Adipocyte (in vitro differentiated cells): ENCODE data around the gene PARD3.

Source experiments
- DNase-seq: peaks from one replicate; pipeline ENCODE4 v3.0.0-alpha.2; 2015; ENCODE audit warnings: low read depth
- H3K27me3 ChIP-seq: replicated peaks from 2 replicates; pipeline ENCODE4 v1.7.0; 2013; ENCODE audit warnings: mild to moderate bottlenecking, low read length, moderate library complexity; ENCODE audit not compliant: control insufficient read depth, insufficient read depth
- H3K36me3 ChIP-seq: 2 replicates; pipeline ENCODE4 v1.7.0; 2013; ENCODE audit warnings: low read length, mild to moderate bottlenecking, moderate library complexity; ENCODE audit not compliant: control insufficient read depth, insufficient read depth, severe bottlenecking
- H3K4me1 ChIP-seq: 2 replicates; pipeline ENCODE4 v1.7.0; 2013; ENCODE audit warnings: mild to moderate bottlenecking, low read length, moderate library complexity; ENCODE audit not compliant: control insufficient read depth, insufficient read depth
- H3K4me3 ChIP-seq: 2 replicates; pipeline ENCODE4 v1.7.0; 2013; ENCODE audit warnings: mild to moderate bottlenecking, low read length, moderate library complexity
- H3K9ac ChIP-seq: 2 replicates; pipeline ENCODE4 v1.7.0; 2013; ENCODE audit warnings: mild to moderate bottlenecking, low read length, moderate library complexity
- H3K9me3 ChIP-seq: 2 replicates; pipeline ENCODE4 v1.7.0; 2013; ENCODE audit warnings: mild to moderate bottlenecking, low read length, moderate library complexity; ENCODE audit not compliant: control insufficient read depth

Gene PARD3

GRCh38 chr10:34726862-34727261, 88.2 kb downstream of the PARD3 start:
- no peaks in the 10 kb centered on the region for H3K27me3 ChIP-seq
- H3K9me3 ChIP-seq: no peaks in the 10 kb centered on the region
- H3K4me3 ChIP-seq: no peak overlapping the region
- DNase-seq: no peak
- H3K4me1 ChIP-seq: peaks cover 24% of the 10 kb centered on the region
- no peak overlapping the region for H3K9ac ChIP-seq
- no peaks in the 10 kb centered on the region for H3K36me3 ChIP-seq

- H3K4me3 ChIP-seq: peak overlapping the region; percentile 77
- peaks cover 12% of the 10 kb centered on the region for H3K4me1 ChIP-seq
- no peaks in the 10 kb centered on the region for H3K27me3 ChIP-seq
- no peaks in the 10 kb centered on the region for H3K36me3 ChIP-seq
- no peaks in the 10 kb centered on the region for H3K9me3 ChIP-seq
- DNase-seq: peak; percentile 73
- peak overlapping the region; percentile 53 for H3K9ac ChIP-seq
Observed at GRCh38 chr10:34723750-34724149, 91.3 kb downstream of the PARD3 start.

GRCh38 chr10:34722404-34722803, 92.7 kb downstream of the PARD3 start:
- Histone ChIP-seq H3K9ac (no peak overlapping the region), H3K36me3 (no peaks in the 10 kb centered on the region), H3K4me3 (no peak overlapping the region), H3K9me3 (no peaks in the 10 kb centered on the region), H3K4me1 (peaks cover 12% of the 10 kb centered on the region), H3K27me3 (no peaks in the 10 kb centered on the region)
- DNase-seq: no peak

- Histone ChIP-seq H3K9ac (no peak overlapping the region), H3K9me3 (no peaks in the 10 kb centered on the region), H3K4me3 (no peak overlapping the region), H3K27me3 (no peaks in the 10 kb centered on the region), H3K4me1 (peaks cover 9% of the 10 kb centered on the region), H3K36me3 (no peaks in the 10 kb centered on the region)
- DNase-seq: peak; percentile 75
Observed at GRCh38 chr10:34721208-34721840, 93.8 kb downstream of the PARD3 start.

GRCh38 chr10:34719746-34720145, 95.3 kb downstream of the PARD3 start:
- no peaks in the 10 kb centered on the region for H3K36me3 ChIP-seq
- peaks cover 9% of the 10 kb centered on the region for H3K4me1 ChIP-seq
- no peaks in the 10 kb centered on the region for H3K9me3 ChIP-seq
- no peak overlapping the region for H3K9ac ChIP-seq
- H3K27me3 ChIP-seq: no peaks in the 10 kb centered on the region
- no peak overlapping the region for H3K4me3 ChIP-seq
- no peak for DNase-seq

- Histone ChIP-seq H3K9me3 (no peaks in the 10 kb centered on the region), H3K4me1 (peaks cover 9% of the 10 kb centered on the region), H3K36me3 (no peaks in the 10 kb centered on the region), H3K27me3 (no peaks in the 10 kb centered on the region), H3K9ac (no peak overlapping the region), H3K4me3 (no peak overlapping the region)
- DNase-seq: no peak
Observed at GRCh38 chr10:34719328-34719727, 95.8 kb downstream of the PARD3 start.

GRCh38 chr10:34717429-34717828, 97.7 kb downstream of the PARD3 start:
- Histone ChIP-seq H3K4me1 (peaks cover 3% of the 10 kb centered on the region), H3K9ac (no peak overlapping the region), H3K4me3 (no peak overlapping the region), H3K27me3 (no peaks in the 10 kb centered on the region), H3K9me3 (no peaks in the 10 kb centered on the region), H3K36me3 (no peaks in the 10 kb centered on the region)
- DNase-seq: no peak

GRCh38 chr10:34716958-34717357, 98.1 kb downstream of the PARD3 start:
- DNase-seq: no peak
- Histone ChIP-seq H3K9ac (no peak overlapping the region), H3K4me3 (no peak overlapping the region), H3K36me3 (no peaks in the 10 kb centered on the region), H3K4me1 (peaks cover 6% of the 10 kb centered on the region), H3K9me3 (no peaks in the 10 kb centered on the region), H3K27me3 (no peaks in the 10 kb centered on the region)

- H3K9me3 ChIP-seq: no peaks in the 10 kb centered on the region
- no peaks in the 10 kb centered on the region for H3K27me3 ChIP-seq
- no peak for DNase-seq
- no peak overlapping the region for H3K9ac ChIP-seq
- H3K36me3 ChIP-seq: no peaks in the 10 kb centered on the region
- no peak overlapping the region for H3K4me3 ChIP-seq
- H3K4me1 ChIP-seq: peaks cover 13% of the 10 kb centered on the region
Observed at GRCh38 chr10:34716234-34716633, 98.9 kb downstream of the PARD3 start.

GRCh38 chr10:34715511-34716187, 99.4 kb downstream of the PARD3 start:
- Histone ChIP-seq H3K27me3 (no peaks in the 10 kb centered on the region), H3K9ac (no peak overlapping the region), H3K4me1 (peaks cover 16% of the 10 kb centered on the region), H3K9me3 (no peaks in the 10 kb centered on the region), H3K4me3 (no peak overlapping the region), H3K36me3 (no peaks in the 10 kb centered on the region)
- DNase-seq: no peak

GRCh38 chr10:34713875-34714274, 101.2 kb downstream of the PARD3 start:
- no peak overlapping the region for H3K4me3 ChIP-seq
- peaks cover 24% of the 10 kb centered on the region for H3K4me1 ChIP-seq
- H3K27me3 ChIP-seq: no peaks in the 10 kb centered on the region
- no peaks in the 10 kb centered on the region for H3K36me3 ChIP-seq
- no peaks in the 10 kb centered on the region for H3K9me3 ChIP-seq
- H3K9ac ChIP-seq: no peak overlapping the region
- DNase-seq: peak; percentile 47
